Activated CD8-positive, alpha-beta memory T cell treated with anti-CD3 and anti-CD28 coated beads, Interleukin-2, amount 50 U/mL, for 24 hours (primary cell): ENCODE data around the gene OPRD1.
A peak's percentile ranks its signal among the peaks of the same experiment; 100 is the strongest.

Experiments used
- DNase-seq: peaks from one replicate; pipeline ENCODE4 v3.0.0-alpha.2; 2020; ENCODE audit errors: extremely low read depth

The OPRD1 gene

GRCh38 chr1:28885472-28885877, 73.5 kb downstream of the OPRD1 start:
- no peak for DNase-seq

GRCh38 chr1:28885977-28886730, 74.2 kb downstream of the OPRD1 start:
- DNase-seq, result no peak

- peak; percentile 63 for DNase-seq
These were observed 74.9 kb downstream of the OPRD1 start for GRCh38 chr1:28886731-28887418.

- DNase-seq, result no peak
These were observed 75.5 kb downstream of the OPRD1 start for GRCh38 chr1:28887419-28887834.

GRCh38 chr1:28887835-28888682, 76.1 kb downstream of the OPRD1 start:
- no peak for DNase-seq

- DNase-seq, result no peak
These were observed 76.9 kb downstream of the OPRD1 start for GRCh38 chr1:28888915-28889314.

GRCh38 chr1:28889357-28889756, 77.4 kb downstream of the OPRD1 start:
- DNase-seq, result no peak

- DNase-seq, result no peak
These were observed 78.5 kb downstream of the OPRD1 start for GRCh38 chr1:28890435-28890834.

GRCh38 chr1:28890836-28891235, 78.9 kb downstream of the OPRD1 start:
- no peak for DNase-seq

- no peak for DNase-seq
These were observed 79.3 kb downstream of the OPRD1 start for GRCh38 chr1:28891256-28891655.

- DNase-seq, result no peak
These were observed 81.6 kb downstream of the OPRD1 start for GRCh38 chr1:28893403-28894102.

GRCh38 chr1:28894785-28895184, 82.8 kb downstream of the OPRD1 start:
- no peak for DNase-seq

- DNase-seq, result no peak
These were observed 84.1 kb downstream of the OPRD1 start for GRCh38 chr1:28895896-28896608.

GRCh38 chr1:28896609-28896986, 84.6 kb downstream of the OPRD1 start:
- DNase-seq, result no peak

GRCh38 chr1:28897789-28898188, 85.8 kb downstream of the OPRD1 start:
- DNase-seq, result no peak

- no peak for DNase-seq
These were observed 86.5 kb downstream of the OPRD1 start for GRCh38 chr1:28898405-28898881.

GRCh38 chr1:28899267-28899666, 87.3 kb downstream of the OPRD1 start:
- DNase-seq, result no peak

GRCh38 chr1:28900562-28900961, 88.6 kb downstream of the OPRD1 start:
- DNase-seq, result no peak

GRCh38 chr1:28902738-28903137, 90.8 kb downstream of the OPRD1 start:
- no peak for DNase-seq

- no peak for DNase-seq
These were observed 94.1 kb downstream of the OPRD1 start for GRCh38 chr1:28905921-28906666.
